Fibroblast of peridontal ligament (primary cell): Measurements from ENCODE around the gene ANKH.
A peak's percentile ranks its signal among the peaks of the same experiment; 100 is the strongest.

Experiments used
- DNase-seq: peaks from one replicate; pipeline ENCODE4 v3.0.0-alpha.2; 2010; ENCODE audit errors: extremely low read depth

Gene ANKH

GRCh38 chr5:14665101-14665822 lies 206.3 kb downstream of the ANKH start:
- no peak for DNase-seq

- DNase-seq, result peak; percentile 83
Observed at GRCh38 chr5:14664270-14665100, 207.1 kb downstream of the ANKH start, which contains the start of gene OTULIN. TSS of gene OTULIN (plus strand) at chr5:14664718. CDS start at chr5:14664826, 108 bp downstream.

DNA sequence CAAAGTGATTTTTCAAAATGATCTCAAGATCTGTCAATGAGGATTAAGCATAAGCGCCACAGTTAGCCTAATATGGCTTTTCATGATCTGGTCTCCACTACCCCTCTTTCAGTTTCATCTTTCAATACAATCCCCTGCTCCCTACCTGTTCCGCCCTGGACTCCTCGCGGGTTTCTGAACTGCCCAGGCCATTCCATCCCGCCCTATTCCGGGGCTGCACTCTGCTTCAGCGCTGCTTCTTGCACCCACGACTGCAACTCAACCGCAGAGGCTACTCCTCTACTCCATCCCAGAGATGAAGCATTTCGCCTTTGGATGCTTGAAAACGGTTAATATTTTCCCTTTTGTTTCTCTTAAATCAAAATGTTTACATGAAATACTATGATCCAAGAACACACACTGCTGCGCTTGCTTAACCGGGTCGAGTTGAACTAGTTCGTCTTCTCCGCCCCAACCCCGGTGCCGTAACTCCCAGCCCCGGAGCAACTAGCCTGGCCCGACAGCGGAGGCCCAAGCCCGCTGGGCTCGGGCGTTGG lies 207.8 kb downstream of the ANKH start:
- no peak for DNase-seq

DNA sequence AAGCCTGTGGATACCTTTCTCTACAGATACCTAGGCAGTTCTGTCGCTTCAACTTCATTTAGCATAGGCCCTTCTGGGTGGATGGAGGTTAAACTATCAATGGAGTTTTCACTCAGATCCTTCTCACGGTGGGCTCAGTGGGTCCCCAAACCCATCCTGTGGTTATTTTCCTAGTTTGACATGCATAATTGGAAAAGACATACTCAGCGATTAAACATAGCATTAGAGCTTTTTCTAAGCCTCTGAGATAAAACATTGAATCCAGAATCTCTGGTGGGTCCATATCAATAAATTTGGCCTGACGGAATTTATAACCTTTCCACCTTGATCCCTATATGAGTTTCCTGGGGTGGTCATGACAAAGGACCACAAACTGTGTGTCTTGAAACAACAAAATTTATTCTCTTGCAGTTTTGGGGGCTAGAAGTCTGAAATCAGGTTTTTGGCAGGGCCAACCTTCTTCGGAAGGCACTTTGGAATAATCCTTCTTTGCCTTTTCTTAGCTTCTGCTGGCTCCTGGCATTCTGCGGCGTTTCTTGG lies 208.8 kb downstream of the ANKH start:
- no peak for DNase-seq

GRCh38 chr5:14660833-14661232 lies 210.7 kb downstream of the ANKH start:
- no peak for DNase-seq

DNA sequence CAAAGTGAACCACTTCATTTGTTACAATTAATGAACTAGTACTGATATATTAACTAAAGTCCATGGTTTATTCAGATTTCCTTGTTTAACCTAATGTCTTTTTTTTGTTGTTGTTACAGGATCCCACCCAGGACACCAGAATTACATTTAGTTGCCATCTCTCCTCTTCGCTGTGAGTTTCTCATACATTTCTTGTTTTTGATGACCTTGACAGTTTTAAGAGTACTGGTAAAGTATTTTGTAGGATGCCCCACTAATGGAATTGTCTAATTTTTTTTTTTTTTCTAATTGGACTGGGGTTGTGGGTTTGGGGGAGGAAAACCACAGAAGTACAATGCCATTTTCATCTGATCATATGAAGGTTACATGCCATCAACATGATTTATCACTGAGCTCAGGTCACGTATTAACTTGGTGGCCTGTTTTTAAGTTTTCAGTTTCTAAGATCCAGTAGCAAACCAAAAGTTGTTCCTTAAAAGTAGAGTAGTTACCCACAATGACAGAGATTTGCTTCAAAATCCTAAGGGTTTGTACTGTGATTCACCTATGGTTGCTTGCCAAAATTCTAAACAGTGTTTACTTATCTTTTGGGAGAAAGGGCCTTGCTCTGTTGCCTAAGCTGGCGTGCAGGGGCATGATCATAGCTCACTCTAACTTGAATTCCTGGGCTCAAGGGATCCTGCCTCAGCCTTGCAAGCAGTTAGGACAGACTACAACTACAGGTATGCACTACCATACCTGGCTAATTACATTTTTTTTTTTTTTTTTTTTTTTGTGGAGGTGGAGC lies 211.6 kb downstream of the ANKH start:
- peak; percentile 91 for DNase-seq

DNA sequence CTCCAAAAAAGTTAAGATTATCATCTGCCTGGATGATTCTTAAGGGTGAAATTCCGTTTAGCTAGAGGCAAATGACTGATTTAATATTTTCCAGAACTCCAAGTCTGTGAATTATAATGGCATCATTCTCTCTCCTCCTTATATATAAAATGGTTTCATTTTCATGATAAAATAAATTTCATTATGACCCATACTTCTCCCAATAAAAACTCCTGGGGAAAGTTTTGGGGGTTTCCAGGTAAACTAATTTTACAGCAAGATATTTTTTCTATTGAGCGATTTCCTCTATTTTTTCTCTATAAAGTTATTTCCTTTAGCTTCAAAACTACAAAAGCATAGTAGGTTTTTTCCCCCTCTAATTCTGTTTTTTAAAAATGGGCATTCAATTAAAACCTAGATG lies 214.7 kb downstream of the ANKH start:
- no peak for DNase-seq

- no peak for DNase-seq
Observed at GRCh38 chr5:14655146-14655741, 216.3 kb downstream of the ANKH start.
